Measurements from ENCODE around the gene SIGLEC1.

SIGLEC1 gene

DNA sequence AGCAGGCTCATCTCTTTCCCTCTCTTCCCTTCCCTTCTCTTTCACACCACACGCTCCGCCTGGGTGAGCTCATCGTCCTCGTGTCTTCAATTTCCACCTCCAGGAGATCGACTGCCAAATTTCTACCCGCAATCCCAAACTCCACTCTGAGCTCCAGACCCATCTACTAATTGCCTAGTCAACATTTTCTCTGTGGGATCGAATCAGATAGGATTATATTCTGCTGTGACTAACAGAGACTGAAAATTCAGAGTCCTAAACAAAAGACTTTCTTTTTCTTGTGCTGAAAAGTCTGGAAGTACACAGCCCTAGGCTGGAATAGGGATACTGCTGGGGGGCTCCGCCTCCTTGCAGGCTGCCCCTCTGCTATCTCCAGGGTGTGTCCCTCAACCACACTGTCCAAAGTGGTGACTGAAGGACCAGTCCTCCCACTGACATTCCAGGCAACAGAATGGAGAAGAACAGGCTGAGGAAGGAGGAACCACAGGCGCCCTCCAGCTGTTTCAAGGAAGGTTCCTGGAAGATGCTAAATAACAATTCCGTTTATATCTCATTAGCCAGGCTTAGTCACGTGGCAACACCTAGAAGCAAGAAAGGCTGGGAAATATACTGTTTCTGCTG lies 15.1 kb upstream of the SIGLEC1 start:
- TF ChIP-seq GATA2 (IDR thresholded peaks at IDR 0.05; ENCODE audit: low read depth, low read length): no peak
- TF ChIP-seq GATA3 (IDR thresholded peaks at IDR 0.05; ENCODE audit: low read depth, low read length): no peak

DNA sequence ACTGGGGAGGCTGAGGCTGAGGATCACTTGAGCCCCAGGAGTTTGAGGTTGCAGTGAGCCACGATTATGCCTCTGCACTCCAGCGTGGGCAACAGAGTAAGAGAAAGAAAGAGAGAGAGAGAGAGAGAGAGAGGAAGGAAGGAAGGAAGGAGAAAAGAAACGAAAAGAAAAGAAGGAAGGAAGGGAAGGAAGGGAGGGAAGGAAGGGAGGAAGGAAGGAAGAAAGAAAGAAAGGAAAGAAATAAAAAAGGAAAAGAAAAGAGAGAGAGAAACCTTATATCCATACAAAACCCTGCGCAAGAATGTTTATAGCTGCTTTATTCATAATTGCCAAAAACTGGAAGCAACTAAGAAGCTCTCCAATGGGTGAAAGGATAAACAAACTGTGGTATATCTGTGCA lies 12.0 kb upstream of the SIGLEC1 start:
- TF ChIP-seq GATA3 (IDR thresholded peaks at IDR 0.05; ENCODE audit: low read depth, low read length) (no peak), GATA2 (IDR thresholded peaks at IDR 0.05; ENCODE audit: low read depth, low read length) (no peak)

DNA sequence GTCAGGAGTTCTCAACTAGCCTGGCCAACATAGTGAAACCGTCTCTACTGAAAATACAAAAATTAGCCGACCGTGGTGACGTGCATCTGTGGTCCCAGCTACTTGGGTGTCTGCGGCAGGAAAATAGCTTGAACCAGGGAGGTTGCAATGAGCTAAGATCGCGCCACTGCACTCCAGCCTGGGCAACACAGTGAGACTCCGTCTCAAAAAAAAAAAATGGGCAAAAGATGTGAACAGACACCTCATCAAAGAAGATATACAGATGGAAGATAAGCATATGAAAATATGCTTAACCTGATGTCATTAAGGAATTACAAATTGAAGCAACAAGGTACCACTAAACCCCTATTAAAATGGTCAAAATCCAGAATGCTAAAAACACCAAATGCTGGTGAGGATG lies 10.9 kb upstream of the SIGLEC1 start:
- TF ChIP-seq GATA3 (IDR thresholded peaks at IDR 0.05; ENCODE audit: low read depth, low read length) (no peak), GATA2 (IDR thresholded peaks at IDR 0.05; ENCODE audit: low read depth, low read length) (no peak)

DNA sequence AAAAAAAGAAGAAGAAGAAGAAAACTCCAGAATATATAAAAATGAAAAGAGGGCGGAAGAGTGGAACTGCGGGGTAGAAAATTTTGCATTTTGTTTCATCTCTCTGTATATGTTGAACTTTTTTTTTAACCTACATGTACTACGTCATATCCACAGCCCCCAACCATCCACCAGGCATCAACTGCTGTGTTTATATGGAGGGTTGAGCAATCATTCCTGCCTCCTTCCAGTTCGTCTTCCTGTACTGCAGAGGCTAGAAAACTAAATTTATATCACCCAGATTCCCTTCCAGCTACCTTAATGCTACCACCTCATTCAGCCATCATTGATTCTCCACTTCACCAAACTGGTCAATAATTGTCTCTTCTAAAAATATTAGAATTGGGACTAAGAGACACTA lies 9.5 kb upstream of the SIGLEC1 start:
- TF ChIP-seq GATA3 (IDR thresholded peaks at IDR 0.05; ENCODE audit: low read depth, low read length) (no peak), GATA2 (IDR thresholded peaks at IDR 0.05; ENCODE audit: low read depth, low read length) (no peak)

DNA sequence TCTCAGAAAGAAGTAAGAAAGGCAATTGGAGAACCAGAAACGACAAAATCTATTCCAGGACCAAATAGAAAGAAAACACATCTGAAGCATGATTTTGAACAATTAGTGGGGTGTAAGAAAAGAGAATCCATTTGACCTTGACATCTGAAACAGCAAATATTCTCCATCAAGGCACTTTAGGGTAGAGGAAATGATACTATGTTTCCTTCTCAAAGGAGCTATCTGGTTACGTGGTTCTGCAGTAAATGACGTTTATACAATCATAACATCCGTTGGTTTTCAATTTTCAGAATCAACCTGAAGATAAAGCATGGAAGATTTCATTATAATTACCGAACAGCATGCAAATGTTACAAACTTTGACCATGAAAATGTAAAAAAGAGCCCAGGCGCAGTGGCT lies 8.2 kb upstream of the SIGLEC1 start:
- no peak for TF ChIP-seq GATA3 (IDR thresholded peaks at IDR 0.05; ENCODE audit: low read depth, low read length)
- no peak for TF ChIP-seq GATA2 (IDR thresholded peaks at IDR 0.05; ENCODE audit: low read depth, low read length)

DNA sequence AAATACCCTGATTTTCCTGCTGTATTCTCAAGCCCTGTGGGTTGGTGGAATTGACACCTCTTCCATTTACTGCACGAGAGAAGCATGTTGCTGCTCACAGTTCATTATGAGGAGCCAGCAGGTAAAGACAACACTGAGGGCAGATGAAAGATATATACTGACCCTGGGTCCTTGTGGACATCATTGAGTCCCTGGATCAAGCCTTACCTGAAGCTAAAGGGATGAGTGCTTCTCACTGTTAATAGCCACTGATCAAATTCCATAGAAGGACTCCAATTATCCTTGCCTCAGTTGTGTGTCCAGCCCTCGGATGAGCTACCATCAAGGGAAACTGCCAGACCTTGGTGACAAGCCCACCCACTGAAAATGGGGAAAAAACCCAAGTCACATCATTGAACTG lies 7.7 kb upstream of the SIGLEC1 start:
- no peak for TF ChIP-seq GATA3 (IDR thresholded peaks at IDR 0.05; ENCODE audit: low read depth, low read length)
- TF ChIP-seq GATA2 (IDR thresholded peaks at IDR 0.05; ENCODE audit: low read depth, low read length): no peak

DNA sequence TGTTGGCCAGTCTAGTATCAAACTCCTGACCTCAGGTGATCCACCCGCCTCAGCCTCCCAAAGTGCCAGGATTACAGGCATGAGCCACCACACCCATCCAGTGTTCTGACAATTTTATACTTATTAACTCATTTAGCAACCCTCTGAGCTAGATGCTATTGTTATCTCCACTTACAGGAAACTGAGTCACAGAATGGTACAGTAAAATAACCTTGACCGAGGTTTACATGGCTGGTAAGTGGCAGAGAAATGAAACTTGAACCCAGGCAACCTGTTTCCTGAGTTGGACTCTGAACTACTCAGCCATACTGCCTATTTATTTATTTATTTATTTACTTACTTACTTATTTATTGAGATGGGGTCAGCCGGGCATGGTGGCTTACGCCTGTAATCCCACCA lies 6.6 kb upstream of the SIGLEC1 start:
- no peak for TF ChIP-seq GATA2 (IDR thresholded peaks at IDR 0.05; ENCODE audit: low read depth, low read length)

DNA sequence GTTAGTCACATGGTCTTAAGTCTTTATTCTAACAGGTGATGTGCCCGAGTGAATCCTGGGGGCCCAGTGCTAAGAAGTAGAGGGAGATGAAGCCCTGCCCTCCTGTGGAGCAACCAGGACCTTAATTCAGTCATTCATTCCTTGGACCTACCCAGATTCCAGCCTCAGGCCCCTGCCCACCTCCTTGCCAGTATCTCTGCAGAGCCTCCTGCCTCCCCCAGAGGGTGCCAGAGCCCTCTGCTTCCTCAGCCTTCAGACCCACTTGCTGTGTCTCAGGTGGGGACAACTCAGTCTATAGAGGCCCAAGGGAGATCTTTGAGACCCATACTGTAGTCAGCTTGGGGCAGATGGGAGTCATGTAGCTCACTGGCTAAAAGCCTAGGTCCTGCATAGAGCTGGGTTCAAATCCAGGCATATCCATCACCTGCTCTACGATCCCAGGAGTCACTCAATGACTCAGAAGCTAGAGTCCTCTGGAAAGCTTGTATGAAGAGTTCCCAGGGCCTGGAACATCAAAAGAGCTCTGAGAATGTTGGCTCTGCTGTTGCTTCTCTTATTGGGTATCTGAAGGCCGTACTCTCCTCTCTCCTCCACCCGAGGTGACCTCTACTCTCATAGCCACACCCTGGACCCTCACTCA lies 3.9 kb upstream of the SIGLEC1 start:
- TF ChIP-seq GATA2 (IDR thresholded peaks at IDR 0.05; ENCODE audit: low read depth, low read length): no peak
- TF ChIP-seq GATA3 (IDR thresholded peaks at IDR 0.05; ENCODE audit: low read depth, low read length): no peak

DNA sequence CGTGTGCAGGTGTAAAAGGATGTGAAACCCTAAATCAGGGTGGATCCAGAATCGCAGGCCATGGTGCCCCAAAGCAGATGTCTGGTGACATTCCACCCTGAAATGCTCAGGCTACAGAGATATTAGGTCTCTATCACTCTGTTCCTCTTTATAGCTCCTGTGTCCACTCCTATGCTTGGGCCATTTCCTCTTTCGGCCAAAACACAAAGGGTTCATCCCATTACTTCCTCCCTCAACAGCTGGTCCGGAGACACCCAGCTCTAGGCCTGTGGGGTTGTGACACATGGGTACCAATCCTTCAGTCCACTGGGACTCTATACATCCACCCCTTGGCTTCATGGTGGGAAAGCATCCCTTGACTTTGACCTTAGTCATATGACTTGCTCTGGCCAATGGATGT lies 1.7 kb upstream of the SIGLEC1 start:
- TF ChIP-seq GATA3 (IDR thresholded peaks at IDR 0.05; ENCODE audit: low read depth, low read length) (no peak), GATA2 (IDR thresholded peaks at IDR 0.05; ENCODE audit: low read depth, low read length) (no peak)

DNA sequence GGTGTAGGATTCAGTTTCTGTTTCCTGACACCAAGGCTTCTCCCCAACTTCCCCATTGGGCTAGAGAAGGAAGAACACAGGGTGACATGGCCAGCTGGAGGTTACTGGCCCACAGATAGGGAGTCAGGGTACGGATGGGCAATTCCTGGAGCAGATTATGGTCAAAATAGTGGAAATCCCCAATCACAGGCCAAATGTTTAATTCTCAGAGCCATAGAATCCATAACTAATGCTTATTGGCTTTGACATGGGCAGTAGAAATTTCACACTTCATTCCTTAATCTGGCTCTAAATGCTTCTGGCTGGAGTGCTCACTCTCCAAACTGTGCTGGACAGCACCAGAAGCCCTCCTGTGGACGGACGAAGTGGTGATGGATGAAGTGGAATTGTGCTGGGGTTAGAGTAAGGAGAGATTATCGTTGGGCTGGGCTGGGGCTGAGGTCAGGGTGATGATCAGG lies 887 bp downstream of the SIGLEC1 start:
- TF ChIP-seq GATA2 (IDR thresholded peaks at IDR 0.05; ENCODE audit: low read depth, low read length) (no peak), GATA3 (IDR thresholded peaks at IDR 0.05; ENCODE audit: low read depth, low read length) (no peak)

DNA sequence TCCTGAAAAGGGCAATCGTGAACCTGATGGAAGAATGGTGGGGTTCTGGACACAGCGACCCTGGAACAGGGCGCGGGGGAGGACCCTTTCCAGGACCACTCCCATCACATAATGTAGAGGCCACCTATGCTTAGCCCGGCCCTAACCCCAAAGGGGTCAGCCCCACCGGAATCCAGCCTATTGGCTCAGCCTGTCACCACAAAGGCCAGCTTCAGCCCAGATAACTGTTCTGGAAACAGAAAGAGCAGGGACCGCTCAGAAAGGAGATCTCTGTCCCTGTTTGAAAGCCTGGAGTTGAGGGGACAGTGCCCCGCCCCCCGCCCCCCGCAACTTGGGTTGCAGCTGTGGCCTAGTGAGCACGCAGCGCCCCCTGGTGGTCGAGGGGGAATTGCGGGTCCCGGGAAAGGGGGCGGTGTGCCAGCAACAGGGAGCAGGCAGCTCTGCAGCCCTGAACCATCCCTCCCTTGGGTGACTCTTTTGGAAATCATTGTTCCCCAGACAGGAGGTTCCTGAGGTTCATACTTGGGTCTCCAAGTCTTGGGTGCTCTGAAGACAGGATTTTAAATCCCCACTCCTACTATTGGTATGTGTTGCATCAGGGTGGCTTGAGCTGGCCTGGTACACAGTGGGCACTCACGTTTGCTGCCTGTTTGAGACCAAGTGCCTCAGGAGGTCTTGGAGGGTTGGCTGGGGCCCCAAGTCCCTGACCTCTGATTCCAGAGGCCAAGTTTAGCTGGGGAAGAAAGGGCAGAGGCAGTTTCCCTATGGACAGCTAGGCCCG lies 1.5 kb downstream of the SIGLEC1 start:
- TF ChIP-seq GATA2 (IDR thresholded peaks at IDR 0.05; ENCODE audit: low read depth, low read length) (no peak), GATA3 (IDR thresholded peaks at IDR 0.05; ENCODE audit: low read depth, low read length) (no peak)

DNA sequence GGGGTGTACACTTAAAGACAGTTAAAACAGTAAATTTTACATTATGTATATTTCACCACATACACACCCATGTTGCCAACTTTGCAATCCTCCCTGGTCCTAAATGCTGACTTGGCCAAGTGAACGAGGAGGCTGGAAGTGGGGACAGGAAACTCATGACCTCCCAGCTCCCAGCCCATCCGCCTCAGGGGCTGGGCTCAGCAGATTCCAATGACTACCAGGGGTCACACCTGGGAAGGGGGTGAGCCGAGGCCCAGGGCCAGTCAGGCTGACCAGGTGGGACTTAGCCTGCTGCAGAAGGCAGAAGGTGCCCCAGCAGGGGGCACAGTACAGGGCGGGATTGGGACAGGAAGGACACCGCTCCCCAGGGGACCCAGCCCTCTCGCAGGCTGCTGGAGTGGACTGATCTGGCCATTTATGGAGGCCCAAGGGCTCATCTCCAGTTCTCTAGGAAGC lies 2.4 kb downstream of the SIGLEC1 start:
- TF ChIP-seq GATA3 (IDR thresholded peaks at IDR 0.05; ENCODE audit: low read depth, low read length) (no peak), GATA2 (IDR thresholded peaks at IDR 0.05; ENCODE audit: low read depth, low read length) (no peak)

DNA sequence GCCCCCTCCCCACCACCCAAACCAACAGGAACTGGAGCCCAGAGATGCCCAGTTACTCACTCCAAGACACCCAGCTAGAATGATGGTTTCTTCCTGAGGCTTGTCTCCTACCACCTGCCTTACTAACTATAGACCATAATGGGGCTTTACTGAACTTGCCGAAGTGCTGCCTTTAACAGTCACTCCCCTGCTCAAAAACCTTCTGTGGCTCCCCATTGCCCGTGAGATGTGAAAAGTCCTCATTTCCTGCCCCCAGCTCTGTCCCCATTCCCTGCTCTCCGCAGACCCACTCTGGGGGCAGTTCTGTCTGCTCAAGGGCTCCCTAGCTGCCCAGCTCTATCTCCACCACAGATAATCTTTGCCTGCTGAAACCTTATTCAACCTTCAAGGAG lies 4.9 kb downstream of the SIGLEC1 start:
- TF ChIP-seq GATA3 (IDR thresholded peaks at IDR 0.05; ENCODE audit: low read depth, low read length): no peak
- TF ChIP-seq GATA2 (IDR thresholded peaks at IDR 0.05; ENCODE audit: low read depth, low read length): no peak

DNA sequence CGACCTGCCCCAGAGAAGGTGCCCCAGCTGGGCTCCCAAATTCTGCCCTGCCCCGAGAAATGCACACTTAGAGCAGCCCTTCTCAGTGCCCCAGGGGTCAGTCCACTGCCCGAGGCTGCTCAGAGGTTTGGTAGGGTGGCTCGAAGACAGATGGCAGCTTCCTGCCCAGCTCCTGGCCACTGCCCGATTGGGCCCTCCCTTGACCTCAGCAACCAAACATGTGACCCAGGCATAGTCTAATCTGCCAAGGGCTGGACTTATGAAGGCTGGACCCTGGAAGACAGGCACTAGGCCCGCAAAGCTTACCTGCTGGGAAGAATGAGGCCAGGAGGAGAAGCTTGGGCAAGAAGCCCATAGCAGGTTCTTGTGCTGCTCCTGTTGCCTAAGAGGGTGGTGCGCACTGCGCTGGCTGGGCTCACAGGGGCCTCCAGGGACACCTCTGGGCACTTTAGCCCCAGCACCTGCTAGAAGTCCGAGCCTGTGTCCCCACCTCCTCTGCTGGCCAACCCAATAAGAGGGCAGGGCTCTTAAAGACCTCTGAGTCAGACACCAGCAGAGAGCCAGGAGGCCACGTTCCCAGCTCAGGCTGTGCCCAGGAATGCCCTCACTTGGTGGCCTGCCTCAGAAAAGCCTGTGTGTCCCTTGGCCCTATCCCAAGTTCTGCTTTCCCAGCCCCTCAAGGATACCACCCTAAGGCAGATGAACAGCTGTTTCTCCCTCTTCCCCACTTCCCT lies 5.5 kb downstream of the SIGLEC1 start:
- no peak for TF ChIP-seq GATA2 (IDR thresholded peaks at IDR 0.05; ENCODE audit: low read depth, low read length)
- TF ChIP-seq GATA3 (IDR thresholded peaks at IDR 0.05; ENCODE audit: low read depth, low read length): no peak

All from SH-SY5Y (cell line).